NCI-H524 (cell line): ENCODE data around the gene CHRNB4.

Experiments
- DNase-seq, 2 experiments: peaks; one replicate each; lab custom pipeline; 2025; lab: John Stamatoyannopoulos, UW

The CHRNB4 gene

GRCh38 chr15:78671626-78672211, 30.7 kb upstream of the CHRNB4 start:
- DNase-seq = peak; percentile 100

DNA sequence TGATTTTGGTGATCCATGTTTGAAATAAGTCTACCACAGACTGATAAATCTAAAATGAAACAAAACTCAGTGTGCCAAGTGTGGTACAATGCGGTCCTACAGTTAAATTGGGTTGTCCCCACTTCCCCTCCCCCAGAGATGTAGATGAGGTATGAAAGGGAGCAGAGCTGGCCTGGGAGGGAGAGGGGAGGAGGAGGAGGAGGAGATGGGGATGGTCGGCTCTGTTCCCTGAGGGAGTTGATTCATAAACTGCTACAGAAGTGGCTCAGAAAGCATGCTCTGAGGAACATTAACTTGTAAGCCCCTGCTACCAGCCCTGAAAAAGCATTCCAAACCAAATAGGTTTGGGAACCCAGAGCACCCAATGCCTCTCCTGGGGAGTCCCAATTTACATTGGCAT, 28.0 kb upstream of the CHRNB4 start:
- no peak for DNase-seq

GRCh38 chr15:78667578-78668236, 26.7 kb upstream of the CHRNB4 start:
- no peak for DNase-seq

DNA sequence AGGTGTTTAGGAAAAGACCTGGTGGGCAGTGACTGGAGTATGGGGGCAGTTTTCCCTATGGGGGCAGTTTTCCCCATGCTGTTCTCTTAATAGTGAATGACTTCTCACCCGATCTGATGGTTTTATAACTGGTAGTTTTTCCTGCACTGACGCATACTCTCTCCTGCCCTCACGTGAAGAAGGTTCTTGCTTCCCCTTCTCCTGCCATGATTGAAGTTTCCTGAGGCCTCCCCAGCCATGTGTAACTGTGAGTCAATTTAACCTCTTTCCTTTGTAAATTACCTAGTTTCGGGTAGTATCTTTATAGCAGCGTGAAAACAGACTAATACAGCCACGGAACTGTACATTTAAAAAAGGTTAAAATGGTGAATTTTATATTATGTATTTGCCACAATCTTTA, 25.0 kb upstream of the CHRNB4 start:
- DNase-seq = no peak

GRCh38 chr15:78663703-78664102, 22.7 kb upstream of the CHRNB4 start:
- DNase-seq = peak; percentile 44 to 75

DNA sequence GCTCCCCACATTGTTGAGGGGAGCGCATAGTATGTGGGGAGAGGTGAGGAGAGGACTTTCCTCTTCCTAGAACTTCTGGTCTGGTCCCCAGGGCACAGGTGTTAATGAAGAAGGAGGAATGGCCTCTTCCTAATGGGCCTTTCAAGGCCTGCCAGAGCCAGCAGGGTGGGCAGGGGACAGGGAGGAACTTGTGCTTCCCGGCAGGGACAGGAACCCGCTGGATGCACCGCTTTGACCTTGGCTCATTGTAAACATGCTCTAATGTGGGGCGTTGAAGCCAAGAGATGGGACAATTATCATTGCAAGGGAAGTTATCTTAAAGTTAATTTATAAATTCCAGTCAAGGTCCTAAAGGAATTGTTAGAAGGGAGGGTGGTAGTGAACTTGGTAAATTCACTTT, 21.0 kb upstream of the CHRNB4 start:
- no peak for DNase-seq

- DNase-seq = no peak
Observed at GRCh38 chr15:78661001-78661400, 20.0 kb upstream of the CHRNB4 start.

GRCh38 chr15:78660584-78660983, 19.6 kb upstream of the CHRNB4 start:
- DNase-seq = no peak

DNA sequence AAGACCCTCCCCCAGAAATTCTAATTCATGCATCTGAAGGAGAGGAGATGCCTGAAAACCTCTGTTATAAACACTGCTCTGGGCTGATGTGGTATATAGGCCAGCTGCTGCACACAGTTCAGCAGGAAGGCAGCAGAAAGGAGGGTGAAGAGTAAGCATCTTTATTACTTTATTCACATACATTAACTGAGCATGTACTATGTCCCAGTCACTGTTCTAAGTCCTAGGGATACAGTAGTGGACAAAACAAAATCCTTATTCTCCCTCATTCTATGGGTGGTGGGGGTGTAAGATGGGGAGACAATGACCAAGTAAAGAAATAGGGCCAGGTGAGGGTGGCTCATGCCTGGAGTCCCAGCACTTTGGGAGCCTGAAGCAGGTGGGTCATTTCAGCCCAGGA, 17.8 kb upstream of the CHRNB4 start:
- DNase-seq = no peak

DNA sequence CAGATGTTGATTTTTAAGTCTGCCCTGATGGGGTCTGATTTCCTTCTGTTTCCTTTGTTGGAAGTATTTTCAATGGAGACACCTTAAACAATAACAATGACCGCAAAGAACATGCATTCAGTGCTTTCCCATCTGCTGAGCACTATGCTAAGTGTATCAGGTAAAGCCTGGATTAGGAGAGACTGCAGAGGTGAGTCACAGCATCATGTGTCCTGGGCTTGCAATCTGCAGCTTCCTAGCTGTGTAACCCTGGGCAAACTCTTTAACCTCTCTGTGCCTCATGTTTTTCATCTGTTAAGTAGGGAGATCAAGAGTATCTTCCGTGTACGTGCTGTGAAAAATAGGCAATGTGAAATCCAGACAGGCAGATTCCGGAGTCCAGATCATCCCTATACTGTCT, 13.3 kb upstream of the CHRNB4 start:
- DNase-seq = peak in 1 of 2 experiments; percentile 36

DNA sequence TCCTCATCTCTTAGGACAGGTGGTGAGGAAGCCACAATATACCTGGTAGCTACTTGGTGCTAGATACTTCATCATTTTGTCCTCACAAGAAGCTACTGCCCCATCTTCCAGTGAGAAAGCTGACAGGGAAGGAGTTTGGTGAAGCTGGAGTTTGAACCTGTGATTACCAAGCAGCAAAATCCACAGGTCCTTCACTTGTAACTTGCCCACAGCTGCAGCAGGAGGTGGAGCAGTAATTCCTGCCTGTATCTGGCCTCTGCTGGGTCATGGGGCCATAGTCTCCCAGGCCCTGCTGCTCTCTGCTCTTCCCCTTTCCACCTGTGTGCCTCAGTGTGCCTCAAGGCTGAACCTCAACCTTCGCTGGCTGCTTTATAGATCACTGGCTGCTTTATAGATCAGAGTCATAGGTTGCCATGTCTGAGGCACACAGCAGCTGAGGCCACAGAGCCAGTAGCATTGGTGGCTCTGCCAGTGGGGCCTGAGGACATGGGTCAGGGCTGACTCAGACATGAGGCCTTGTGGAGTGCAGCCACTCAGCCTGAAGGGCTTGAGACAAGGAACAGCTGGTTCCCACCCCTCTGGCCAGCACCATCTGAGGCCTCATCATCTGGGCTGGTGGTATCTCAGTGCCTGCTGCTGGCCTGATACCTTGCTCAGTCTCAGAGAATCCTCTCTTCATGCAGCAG, 11.1 kb upstream of the CHRNB4 start:
- no peak for DNase-seq

- no peak for DNase-seq
Observed at GRCh38 chr15:78651007-78651406, 10.0 kb upstream of the CHRNB4 start.

DNA sequence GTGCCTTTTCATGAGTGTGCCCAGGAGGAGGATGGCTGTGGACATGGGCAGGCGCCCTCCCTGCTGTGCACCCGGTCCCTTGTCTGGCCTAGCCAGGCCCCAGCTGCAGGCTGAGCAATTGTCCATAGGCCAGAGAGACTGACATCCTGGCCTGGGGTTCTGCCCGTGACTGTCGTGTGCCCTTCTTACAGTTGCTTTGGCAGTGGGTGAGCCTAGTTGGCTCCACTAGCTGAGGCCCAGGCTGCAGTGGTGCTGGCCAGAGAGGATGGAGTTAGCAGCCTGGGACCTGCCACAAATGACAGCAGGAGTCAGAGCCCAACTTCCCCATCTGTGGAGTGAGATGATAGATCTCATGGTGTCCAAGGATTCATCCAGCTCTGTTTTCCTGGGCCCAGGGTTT, 9.0 kb upstream of the CHRNB4 start:
- no peak for DNase-seq

- DNase-seq = no peak
Observed at GRCh38 chr15:78645009-78645408, 4.0 kb upstream of the CHRNB4 start.

GRCh38 chr15:78642331-78642730, 1.3 kb upstream of the CHRNB4 start:
- peak in 1 of 2 experiments; percentile 17 for DNase-seq

DNA sequence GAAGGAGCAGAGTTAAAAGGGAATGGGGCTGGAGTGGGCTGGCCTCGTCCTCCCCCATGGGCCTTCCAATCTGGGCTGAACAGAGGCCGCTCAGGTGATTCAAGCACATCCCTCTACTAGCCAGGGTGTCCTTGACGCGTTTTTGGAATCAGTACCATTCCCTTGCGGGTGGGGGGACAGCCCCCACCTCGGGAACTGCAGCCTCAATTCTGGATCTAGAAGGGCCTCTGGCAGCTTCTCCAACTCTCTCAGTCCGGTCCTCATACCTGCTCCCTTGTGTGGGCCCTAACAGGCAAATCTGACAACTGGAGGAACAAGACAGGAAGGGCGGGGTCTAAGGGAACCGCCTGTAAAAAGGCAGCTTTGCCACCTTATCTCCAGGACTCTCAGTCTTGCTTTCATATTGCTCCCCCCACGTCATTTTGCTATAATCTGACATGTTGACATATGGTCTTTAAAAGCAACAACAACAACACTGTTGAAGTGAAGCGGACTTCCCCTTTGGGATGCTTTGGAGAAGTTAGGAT, 802 bp upstream of the CHRNB4 start:
- no peak for DNase-seq

DNA sequence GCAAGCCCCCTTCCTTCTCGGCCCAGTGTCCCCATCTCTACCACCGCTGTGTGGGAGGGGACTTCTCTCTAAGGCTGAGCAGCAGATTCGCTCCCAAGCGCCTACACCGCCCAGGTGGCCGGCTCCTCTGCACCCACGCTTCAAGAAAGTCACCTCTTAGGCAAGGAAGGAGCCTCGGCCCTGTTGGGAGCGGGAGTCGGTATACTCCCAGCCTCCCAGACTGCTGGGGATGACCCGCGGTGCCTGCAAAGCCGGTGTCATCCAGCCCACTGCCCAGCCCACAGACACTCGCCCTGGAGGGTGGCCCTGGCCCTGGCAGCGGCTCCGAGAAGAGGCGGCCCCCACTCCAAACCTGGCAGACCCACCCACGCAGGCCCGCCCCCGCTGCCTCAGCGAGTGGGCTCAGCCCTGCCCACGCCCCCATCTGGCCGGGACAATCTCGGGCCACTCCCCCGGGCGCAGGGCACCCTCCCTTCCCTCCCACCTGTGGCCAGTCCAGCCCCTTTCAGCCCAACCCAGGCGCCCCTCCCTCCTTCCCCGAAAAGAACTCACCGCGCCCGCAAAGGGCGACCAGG, 396 bp downstream of the CHRNB4 start:
- DNase-seq = peak in 1 of 2 experiments; percentile 14

DNA sequence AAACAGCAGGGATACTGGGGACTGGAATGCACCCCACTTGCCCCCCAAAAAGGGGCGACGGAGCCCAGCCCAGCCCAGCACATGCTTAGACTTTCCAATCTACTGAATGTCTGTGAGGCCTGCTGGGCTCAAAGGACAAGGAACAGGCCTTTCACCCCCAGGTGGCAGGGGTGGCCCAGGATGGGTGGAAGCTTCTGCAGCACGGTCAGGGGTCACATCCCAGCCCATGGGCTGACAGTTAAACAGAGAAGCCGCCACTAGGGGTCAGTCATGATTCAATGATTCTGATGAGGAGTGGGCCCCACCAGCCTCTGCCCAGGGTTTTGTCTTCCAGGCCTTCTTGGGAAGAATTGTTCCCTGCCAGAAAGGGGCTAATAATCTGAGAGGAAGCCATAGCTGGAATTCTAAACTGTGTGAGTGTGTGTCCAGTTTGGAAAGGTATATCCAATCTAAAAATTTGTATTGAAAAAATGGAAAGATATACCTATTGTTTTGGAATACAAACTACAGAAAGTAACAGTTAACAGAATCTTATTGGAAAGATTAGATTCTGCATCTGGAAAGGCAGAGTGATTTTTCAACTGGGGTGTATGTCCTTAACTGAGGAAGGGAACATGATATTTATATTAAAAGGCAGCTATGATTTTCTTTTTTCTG, 2.2 kb downstream of the CHRNB4 start:
- peak; percentile 72 to 88 for DNase-seq

DNA sequence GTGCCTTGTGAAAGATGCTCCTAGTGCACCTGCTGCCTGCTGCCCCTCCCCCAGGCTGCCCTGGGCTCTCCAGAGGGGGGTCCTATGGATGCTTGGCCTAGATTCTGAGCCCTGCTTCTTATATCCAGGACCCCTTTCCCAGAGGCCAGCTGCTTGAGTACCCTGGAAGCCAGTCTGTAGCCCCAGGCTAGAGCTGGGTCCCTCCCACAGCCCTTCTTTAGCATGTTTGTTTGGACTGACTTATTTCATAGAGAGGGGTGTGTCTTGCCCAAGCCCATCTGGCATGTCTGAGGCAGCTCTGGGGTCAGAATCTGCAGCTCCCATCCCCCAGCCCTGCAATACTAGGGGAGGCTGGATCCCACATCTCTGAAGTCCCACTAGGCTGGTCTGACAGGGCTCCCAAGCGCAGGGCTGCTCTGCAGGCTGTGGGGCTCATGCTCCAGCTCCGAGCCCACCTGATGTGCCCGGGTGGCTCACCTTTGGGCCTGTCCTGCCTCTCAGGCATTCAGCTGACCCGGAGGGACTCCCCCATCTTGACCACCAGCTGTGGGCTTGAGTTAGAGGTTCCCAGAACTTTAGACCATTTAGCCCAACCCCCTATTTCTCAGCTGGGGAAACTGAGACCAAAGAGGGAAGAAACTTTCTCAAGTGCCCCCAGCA, 3.1 kb downstream of the CHRNB4 start:
- DNase-seq = peak; percentile 88 to 96

GRCh38 chr15:78636378-78636859, 4.6 kb downstream of the CHRNB4 start:
- DNase-seq = no peak

DNA sequence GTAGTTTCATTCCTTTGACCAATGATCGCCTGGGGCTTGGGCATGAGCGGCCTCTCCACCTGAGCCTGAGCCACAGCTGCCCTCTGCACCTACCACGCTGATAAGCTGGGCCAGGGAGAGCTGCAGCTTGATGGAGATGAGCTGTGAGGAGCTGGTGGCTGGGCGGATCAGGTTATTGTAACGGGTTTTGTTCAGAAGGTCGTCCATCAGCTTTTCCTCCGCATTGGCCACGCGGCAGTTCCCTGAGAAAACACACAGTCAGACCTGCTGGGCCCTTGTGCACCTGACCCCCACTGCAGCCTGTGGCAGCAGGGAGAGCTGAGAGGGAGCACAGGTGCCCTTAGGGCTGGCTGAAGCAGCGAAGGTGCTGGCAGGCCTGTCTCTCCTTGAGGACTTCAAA, 5.7 kb downstream of the CHRNB4 start:
- DNase-seq = no peak
